Measurements from ENCODE around the gene IRF1.
A peak's percentile ranks its signal among the peaks of the same experiment; 100 is the strongest.

DNA sequence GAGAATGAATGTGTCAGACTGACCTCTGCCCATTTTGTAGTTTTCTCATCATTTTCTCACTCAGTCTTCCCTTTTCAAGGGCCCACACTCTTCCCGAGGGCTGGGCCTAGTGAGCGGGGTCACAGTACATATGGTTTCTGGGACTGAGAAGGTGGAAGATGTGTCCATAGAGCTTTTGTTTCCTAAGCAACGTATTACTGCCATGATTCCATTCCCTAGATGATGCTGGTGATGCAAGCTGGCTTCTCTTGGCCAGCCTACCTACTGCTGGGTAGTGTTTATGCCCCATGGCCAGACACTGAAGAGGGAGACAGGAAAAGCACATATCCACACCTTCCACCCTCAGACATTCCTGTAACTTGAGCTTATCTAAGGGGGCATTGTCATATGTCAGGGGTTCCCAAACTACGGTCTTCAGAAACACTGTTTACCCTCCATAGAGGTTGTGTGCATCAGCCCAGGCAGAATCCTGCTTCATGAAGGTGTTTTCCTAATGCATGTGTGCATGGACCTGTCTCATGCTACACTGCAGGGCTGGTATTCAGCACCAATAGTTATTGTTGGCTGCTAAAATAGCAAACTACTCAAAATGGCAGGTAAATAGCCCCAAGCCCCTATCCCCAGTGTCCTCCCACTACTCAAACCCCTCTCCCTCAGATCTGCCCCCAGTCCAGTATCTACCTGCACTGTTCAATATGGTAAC lies 9.5 kb downstream of the IRF1 start:
- no peak for TF ChIP-seq CTCF (conservative IDR thresholded peaks at IDR 0.05; ENCODE audit: low read depth, low read length)
- no peak for TF ChIP-seq MAFK (IDR thresholded peaks at IDR 0.05; ENCODE audit: low read depth, low read length)
- 0 out of 2 replicates have a peak, but pooled peaks have one; percentile 9 for TF ChIP-seq POLR2A (IDR thresholded peaks at IDR 0.05; ENCODE audit: low read depth, low read length)
- TF ChIP-seq MAZ (IDR thresholded peaks at IDR 0.05; ENCODE audit: borderline replicate concordance, low read depth, low read length), result no peak
- no peak for TF ChIP-seq RAD21 (IDR thresholded peaks at IDR 0.05; ENCODE audit: low read length)
- no peak for TF ChIP-seq RFX5 (IDR thresholded peaks at IDR 0.05; ENCODE audit: low read depth, low read length)
